NCI-H226 (cell line): Measurements from ENCODE around the gene CFAP119.

ENCODE experiments used
- DNase-seq: peaks from one replicate; pipeline ENCODE4 v3.0.0-alpha.2; 2015

CFAP119 gene

GRCh38 chr16:30780549-30780948 lies 18.7 kb upstream of the CFAP119 start:
- no peak for DNase-seq

DNA sequence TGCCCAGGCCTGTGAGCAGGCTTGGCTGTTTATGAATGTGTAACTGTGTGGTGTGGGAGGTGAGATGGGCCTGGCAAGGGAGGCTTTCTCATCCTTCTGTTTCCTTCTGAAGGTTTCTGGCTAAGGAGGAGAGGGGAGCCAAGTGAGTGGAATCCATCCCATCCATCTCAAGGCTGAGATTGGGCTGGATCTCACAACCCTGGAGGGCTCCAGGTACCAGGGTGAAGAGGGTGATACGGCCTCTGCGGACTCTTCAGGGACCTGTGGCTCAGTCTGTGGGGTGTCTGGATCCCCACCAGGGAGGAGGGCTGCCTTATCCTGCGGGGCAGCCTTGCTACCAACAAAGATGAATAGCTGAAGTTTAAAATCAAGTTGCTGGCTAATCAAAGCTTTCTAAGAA lies 18.2 kb upstream of the CFAP119 start:
- DNase-seq, result no peak

GRCh38 chr16:30779596-30779995 lies 17.7 kb upstream of the CFAP119 start:
- no peak for DNase-seq

- DNase-seq, result no peak
These were observed 16.8 kb upstream of the CFAP119 start for GRCh38 chr16:30778549-30779244.

- no peak for DNase-seq
These were observed 15.9 kb upstream of the CFAP119 start for GRCh38 chr16:30777591-30778297.

GRCh38 chr16:30775392-30776188 lies 13.7 kb upstream of the CFAP119 start:
- peak; percentile 84 for DNase-seq

DNA sequence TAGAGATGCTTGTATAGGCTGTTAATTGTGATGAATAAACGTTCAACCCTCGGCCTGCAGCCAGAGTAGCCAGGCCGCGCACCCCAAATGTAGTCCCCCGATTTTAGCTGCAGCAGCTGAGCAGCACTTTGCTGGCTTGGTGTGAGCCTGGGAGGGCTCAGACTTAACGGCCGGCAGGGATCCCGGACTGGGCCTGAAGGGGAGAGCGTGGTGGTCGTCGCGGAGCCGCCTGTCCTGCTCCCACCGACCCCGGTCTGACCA lies 13.2 kb upstream of the CFAP119 start:
- DNase-seq, result no peak

- no peak for DNase-seq
These were observed 12.7 kb upstream of the CFAP119 start for GRCh38 chr16:30774367-30775130.

DNA sequence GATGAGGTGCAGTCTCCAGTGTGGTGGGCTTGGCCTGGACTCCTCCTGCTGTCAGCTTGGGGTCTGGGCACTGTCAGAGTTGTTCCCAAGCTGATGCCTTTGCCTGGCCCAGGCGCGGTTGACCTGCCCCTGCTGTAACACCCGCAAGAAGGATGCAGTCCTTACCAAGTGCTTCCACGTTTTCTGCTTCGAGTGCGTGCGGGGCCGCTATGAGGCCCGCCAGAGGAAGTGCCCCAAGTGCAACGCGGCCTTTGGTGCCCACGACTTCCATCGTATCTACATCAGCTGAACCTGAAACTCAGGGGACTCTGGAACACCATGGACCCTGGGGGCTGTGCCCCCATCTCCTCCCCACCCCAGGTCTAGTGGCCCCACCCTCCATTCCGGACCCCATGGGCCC lies 12.0 kb upstream of the CFAP119 start:
- no peak for DNase-seq

- DNase-seq, result no peak
These were observed 9.9 kb upstream of the CFAP119 start for GRCh38 chr16:30771726-30772125.

DNA sequence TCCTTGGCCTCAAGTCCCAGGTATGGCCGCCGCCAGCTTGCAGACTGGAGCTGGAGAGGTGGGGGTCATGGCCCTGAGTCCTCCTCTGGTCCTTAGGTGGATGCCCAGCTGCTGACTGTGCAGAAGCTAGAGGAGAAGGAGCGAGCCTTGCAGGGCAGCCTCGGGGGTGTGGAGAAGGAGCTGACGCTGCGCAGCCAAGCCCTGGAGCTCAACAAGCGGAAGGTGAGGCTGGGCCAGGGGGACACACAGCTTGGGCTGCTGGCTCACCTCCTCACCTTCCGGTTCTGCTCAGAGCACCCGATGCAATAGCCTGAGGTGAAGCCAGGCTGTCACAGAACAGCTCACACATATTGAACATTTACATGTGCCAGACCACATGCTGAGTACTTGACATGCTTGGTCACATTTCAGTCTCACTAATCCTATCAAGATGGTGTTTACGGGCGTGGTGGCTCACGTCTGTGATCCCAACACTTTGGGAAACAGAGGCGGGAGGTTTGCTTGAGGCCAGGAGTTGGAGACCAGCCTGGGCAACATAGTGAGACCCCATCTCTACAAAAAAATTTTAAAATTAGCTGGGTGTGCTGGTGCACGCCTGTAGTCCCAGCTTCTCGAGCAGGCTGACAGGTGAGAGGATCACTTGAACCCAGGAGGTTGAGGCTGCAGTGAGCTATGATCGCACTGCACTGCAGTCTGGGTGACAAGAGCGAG lies 7.7 kb upstream of the CFAP119 start:
- DNase-seq, result no peak

- DNase-seq, result no peak
These were observed 6.8 kb upstream of the CFAP119 start for GRCh38 chr16:30768583-30769181.

DNA sequence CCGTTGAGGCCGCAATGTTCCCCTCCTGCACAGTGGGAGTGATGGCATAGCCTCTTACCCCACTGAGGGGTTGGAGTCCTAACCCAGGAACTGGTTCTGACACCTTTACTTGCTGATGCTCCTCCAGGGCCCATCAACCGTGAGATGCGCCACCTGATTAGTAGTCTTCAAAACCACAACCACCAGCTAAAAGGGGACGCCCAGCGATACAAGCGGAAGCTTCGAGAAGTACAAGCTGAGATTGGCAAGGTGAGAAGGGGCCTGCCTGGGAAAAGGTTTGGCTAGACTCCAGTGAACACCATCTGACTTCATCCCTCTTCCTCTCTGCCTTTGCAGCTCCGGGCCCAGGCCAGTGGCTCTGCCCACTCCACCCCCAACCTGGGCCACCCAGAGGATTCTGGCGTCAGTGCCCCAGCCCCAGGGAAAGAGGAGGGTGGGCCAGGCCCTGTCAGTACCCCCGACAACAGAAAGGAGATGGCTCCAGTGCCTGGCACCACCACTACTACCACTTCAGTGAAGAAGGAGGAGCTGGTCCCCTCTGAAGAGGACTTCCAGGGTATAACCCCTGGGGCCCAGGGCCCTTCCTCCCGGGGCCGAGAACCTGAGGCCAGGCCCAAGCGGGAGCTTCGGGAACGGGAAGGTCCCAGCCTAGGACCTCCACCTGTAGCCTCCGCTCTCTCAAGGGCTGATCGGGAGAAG lies 6.1 kb upstream of the CFAP119 start:
- DNase-seq, result no peak

DNA sequence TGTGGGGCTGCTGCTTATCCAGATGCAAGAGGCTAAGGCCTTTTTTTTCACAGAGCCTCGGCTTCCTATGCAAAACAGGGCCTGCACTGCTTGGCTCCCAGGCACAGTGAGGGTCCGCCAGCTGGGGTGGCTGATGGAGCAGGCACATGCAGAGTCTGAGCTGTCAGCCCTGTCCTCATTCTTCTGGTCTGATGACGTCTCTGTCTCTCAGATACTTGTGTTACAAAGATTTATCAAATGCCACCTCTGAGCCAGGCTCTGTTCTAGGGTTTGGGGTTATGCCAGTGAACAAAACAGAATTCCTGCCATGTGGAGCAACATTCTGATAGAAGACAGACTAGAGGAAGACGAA lies 5.0 kb upstream of the CFAP119 start:
- DNase-seq, result no peak

GRCh38 chr16:30766206-30766932 lies 4.5 kb upstream of the CFAP119 start:
- DNase-seq, result no peak

DNA sequence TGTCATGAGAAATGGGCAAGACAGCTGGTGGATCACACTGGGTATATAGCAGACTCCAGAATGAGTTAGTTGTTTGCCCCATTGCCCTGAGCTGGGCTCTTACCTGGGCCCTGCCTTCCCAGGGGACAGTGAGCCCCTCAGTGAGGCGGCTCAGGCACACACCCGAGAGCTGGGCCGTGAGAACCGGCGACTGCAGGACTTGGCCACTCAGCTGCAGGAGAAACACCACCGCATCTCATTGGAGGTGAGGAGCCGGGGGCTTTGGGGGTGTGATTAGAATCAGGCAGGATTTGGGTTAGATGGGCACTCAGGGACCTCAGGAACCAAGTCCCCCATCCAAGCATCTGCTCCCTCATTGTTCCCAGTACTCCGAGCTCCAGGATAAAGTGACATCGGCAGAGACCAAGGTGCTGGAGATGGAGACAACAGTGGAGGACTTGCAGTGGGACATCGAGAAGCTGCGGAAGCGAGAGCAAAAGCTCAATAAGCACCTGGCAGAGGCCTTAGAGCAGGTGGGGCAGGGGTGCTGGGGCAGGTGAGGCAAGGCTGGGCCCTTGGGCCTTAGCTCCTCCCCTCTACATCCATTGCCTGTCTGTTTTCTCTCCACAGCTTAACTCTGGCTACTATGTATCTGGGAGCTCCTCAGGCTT lies 3.1 kb upstream of the CFAP119 start:
- DNase-seq, result no peak

- DNase-seq, result no peak
These were observed 2.2 kb upstream of the CFAP119 start for GRCh38 chr16:30764086-30764485.

DNA sequence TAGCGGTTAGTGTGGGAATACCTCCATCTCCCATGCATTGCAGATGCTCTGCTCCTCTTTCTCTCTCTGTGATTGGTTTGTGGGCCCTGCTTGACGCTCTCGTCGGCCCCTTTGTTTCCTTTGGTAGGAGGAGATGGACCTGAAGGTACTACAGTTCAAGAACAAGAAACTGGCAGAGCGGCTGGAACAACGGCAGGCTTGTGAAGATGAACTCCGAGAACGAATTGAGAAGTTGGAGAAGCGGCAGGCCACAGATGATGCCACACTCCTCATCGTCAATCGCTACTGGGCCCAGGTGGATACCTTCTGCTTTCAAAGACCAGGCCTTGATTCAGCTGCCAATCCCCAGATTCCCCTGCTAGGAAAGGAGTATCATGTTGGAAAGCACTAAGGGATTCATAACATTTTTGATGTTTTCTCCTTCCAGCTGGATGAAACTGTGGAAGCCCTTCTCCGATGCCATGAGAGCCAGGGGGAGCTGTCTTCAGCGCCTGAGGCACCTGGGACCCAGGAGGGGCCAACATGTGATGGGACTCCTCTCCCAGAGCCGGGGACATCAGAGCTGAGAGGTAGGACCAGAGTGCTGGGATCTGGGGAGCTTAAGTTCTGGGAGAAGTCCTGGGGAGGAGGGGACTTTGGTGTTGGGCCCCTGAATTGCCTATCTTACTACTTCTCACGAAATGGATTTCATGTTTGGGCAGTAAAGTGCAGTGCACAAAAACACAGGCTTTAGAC lies 1.3 kb upstream of the CFAP119 start:
- DNase-seq, result no peak

- DNase-seq, result no peak
These were observed 385 bp downstream of the CFAP119 start for GRCh38 chr16:30761427-30761927.
